K562 (cell line): ENCODE results near the gene TXLNG. TPM values are rescaled to one million over a fixed set of nuclear protein-coding genes. Genes with fewer than 3 reads are reported as not detected.

Source experiments
- ATAC-seq: fragments of 200-7000 bp; cut with Tn5 transposase; 3 replicates; pipeline ENCODE4 v1.9.1; 2020; ENCODE audit warnings: moderate library complexity
- BruUV-seq: library from RNA; stranded (reverse); fragments of 400-500 nt; replicated peaks from 2 replicates; lab custom pipeline; 2021; lab: Mats Ljungman, UMichigan
- CTCF ChIA-PET: fragments of 300-600 bp; formaldehyde crosslinking; extraction: SDS; loops from one replicate; lab custom pipeline; 2021; ENCODE audit warnings: low intra/inter-chr PET ratio; lab: Yijun Ruan, JAX
- POLR2A ChIA-PET: fragments of 300-600, 350-650 bp; sonication (Branson Sonifier 250); formaldehyde crosslinking; extraction: SDS; loops from one replicate; lab custom pipeline; 2021; ENCODE audit warnings: antibody characterized with exemption, inconsistent platforms; lab: Yijun Ruan, JAX
- DNase-seq, 4 experiments: peaks; one replicate each; pipeline versions ENCODE4 v3.0.0 to v3.0.0-alpha.2; 2011 to 2018; ENCODE audit warnings: low spot score in 3 of 4, mixed read lengths in 3 of 4; ENCODE audit errors: extremely low read depth in 1 of 4
- FAIRE-seq: peaks from 2 replicates; lab custom pipeline; 2011; peaks lifted over from hg19 to GRCh38; lab: Jason Lieb, UNC
- H2AFZ ChIP-seq: 2 replicates; pipeline ENCODE4 v1.6.0; 2011; ENCODE audit warnings: low read depth, low read length, control low read depth, inconsistent platforms
- H3K27ac ChIP-seq: fragments of 200-600 bp; 3 replicates; pipeline ENCODE4 v1.8.0; 2011; ENCODE audit warnings: low read depth, mild to moderate bottlenecking, control low read depth, inconsistent platforms, low read length, moderate library complexity, mixed read lengths; ENCODE audit errors: extremely low read depth
- H3K27me3 ChIP-seq, 2 experiments: fragments of 300-600 bp in 1 of 2; 2 replicates in 1 of 2; 3 replicates in 1 of 2; pipeline versions ENCODE4 v1.6.0 to v1.8.0; 2011; ENCODE audit warnings: inconsistent platforms in 2 of 2, low read length in 2 of 2, mild to moderate bottlenecking in 1 of 2, mixed read lengths in 1 of 2, moderate library complexity in 1 of 2; ENCODE audit not compliant: control insufficient read depth in 2 of 2, insufficient read depth in 2 of 2
- H3K36me3 ChIP-seq: fragments of 300-600 bp; 3 replicates; pipeline ENCODE4 v1.8.0; 2011; ENCODE audit warnings: mild to moderate bottlenecking, low read length, inconsistent platforms; ENCODE audit not compliant: control insufficient read depth, insufficient read depth
- H3K4me1 ChIP-seq, 2 experiments: fragments of 200-600 bp in 1 of 2; replicated peaks in 1 of 2; 2 replicates in 1 of 2; 3 replicates in 1 of 2; pipeline versions ENCODE4 v1.5.1 to v1.8.0; 2011; ENCODE audit warnings: inconsistent platforms in 2 of 2, low read length in 2 of 2, mild to moderate bottlenecking in 1 of 2, mixed read lengths in 1 of 2, moderate library complexity in 1 of 2; ENCODE audit not compliant: control insufficient read depth in 2 of 2, insufficient read depth in 2 of 2
- H3K4me2 ChIP-seq: 2 replicates; pipeline ENCODE4 v1.6.1; 2011; ENCODE audit warnings: low read length, control low read depth, inconsistent platforms, mixed read lengths; ENCODE audit not compliant: insufficient read depth
- H3K4me3 ChIP-seq: fragments of 200-600 bp; sonication (generic), shearing (Covaris generic); 2 replicates; pipeline ENCODE4 v1.5.1; 2016; ENCODE audit warnings: control low read depth, inconsistent platforms
- H3K79me2 ChIP-seq: fragments of 200-600 bp; 3 replicates; pipeline ENCODE4 v1.8.0; 2011; ENCODE audit warnings: low read length, inconsistent platforms; ENCODE audit not compliant: control insufficient read depth, insufficient read depth
- H3K9ac ChIP-seq, 2 experiments: 2 replicates each; pipeline versions ENCODE4 v1.6.0 to v1.6.1; 2011; ENCODE audit warnings: low read depth in 2 of 2, low read length in 2 of 2, control low read depth in 1 of 2, inconsistent platforms in 1 of 2, mild to moderate bottlenecking in 1 of 2, mixed read lengths in 1 of 2; ENCODE audit not compliant: insufficient read depth in 1 of 2
- H3K9me1 ChIP-seq: one replicate; pipeline ENCODE4 v1.6.0; 2011; ENCODE audit warnings: inconsistent platforms, mild to moderate bottlenecking, low read length, moderate library complexity; ENCODE audit not compliant: control insufficient read depth, insufficient read depth
- H3K9me3 ChIP-seq: replicated peaks from 2 replicates; pipeline ENCODE4 v1.5.1; 2011; ENCODE audit warnings: low read depth, low read length, inconsistent platforms; ENCODE audit not compliant: control insufficient read depth, insufficient read depth
- H4K20me1 ChIP-seq: replicated peaks from 2 replicates; pipeline ENCODE4 v1.6.1; 2011; ENCODE audit warnings: low read length, inconsistent platforms, mixed read lengths; ENCODE audit not compliant: control insufficient read depth, insufficient read depth
- ARID3B ChIP-seq: fragments of 250-450 bp; sonication (Bioruptor Pico); IDR thresholded peaks from 2 replicates; pipeline ENCODE4 v1.4.0; 2020; ENCODE audit warnings: borderline replicate concordance
- CXXC5 ChIP-seq: fragments of 250-450 bp; sonication (Bioruptor Pico); IDR thresholded peaks from 2 replicates; pipeline ENCODE4 v1.8.0; 2022; ENCODE audit warnings: inconsistent platforms, mild to moderate bottlenecking, moderate library complexity
- TCF3 ChIP-seq: sonication (generic); formaldehyde crosslinking; IDR thresholded peaks from 2 replicates; pipeline ENCODE4 v1.4.0; 2020; ENCODE audit warnings: mild to moderate bottlenecking, missing genetic modification reagents
- YY1 ChIP-seq, 3 experiments: IDR thresholded peaks; 2 replicates each; pipeline ENCODE4 v1.6.1; 2011; ENCODE audit warnings: low read length in 2 of 3, mild to moderate bottlenecking in 2 of 3, moderate library complexity in 2 of 3, borderline replicate concordance in 1 of 3, control low read depth in 1 of 3, low read depth in 1 of 3; ENCODE audit not compliant: insufficient read depth in 3 of 3, insufficient replicate concordance in 2 of 3, control insufficient read depth in 1 of 3, insufficient read length in 1 of 3; ENCODE audit errors: extremely low read depth in 1 of 3
- ZMIZ1 ChIP-seq, 2 experiments: fragments of 150-350 bp in 1 of 2; IDR thresholded peaks; 2 replicates each; pipeline ENCODE4 v1.6.1; 2012 to 2016; ENCODE audit warnings: low read depth in 2 of 2, low read length in 2 of 2, mild to moderate bottlenecking in 1 of 2, moderate library complexity in 1 of 2
- ZNF592 ChIP-seq: fragments of 450-650 bp; IDR thresholded peaks from 2 replicates; pipeline ENCODE4 v1.6.1; 2017; ENCODE audit warnings: antibody characterized with exemption, mild to moderate bottlenecking
- ZNF75A ChIP-seq: fragments of 450-650 bp; formaldehyde crosslinking; IDR thresholded peaks from 2 replicates; pipeline ENCODE4 v1.4.0; 2020; ENCODE audit warnings: mild to moderate bottlenecking
- ZZZ3 ChIP-seq: fragments of 450-650 bp; IDR thresholded peaks from 2 replicates; pipeline ENCODE4 v1.6.1; 2016; ENCODE audit warnings: antibody characterized with exemption, mild to moderate bottlenecking, moderate library complexity
- WGBS: fragments of 100-300 bp; shearing (Covaris generic); methylation state at CpG from one replicate; pipeline ENCODE4 v1.1.6; 2016; ENCODE audit warnings: low coverage, mixed read lengths; ENCODE audit not compliant: insufficient coverage; ENCODE audit errors: missing lambda C conversion rate; 5-methylcytosine and 5-hydroxymethylcytosine counted together
- in situ Hi-C: fragments of 300-500 bp; cut with MboI; formaldehyde crosslinking; loops from 4 replicates; pipeline ENCODE4 v1.15.0; 2018; ENCODE audit warnings: inconsistent platforms, mixed read lengths
- intact Hi-C: fragments of 100-400 bp; cut with micrococcal nuclease; formaldehyde crosslinking; loops from 2 replicates; pipeline ENCODE4 v1.14.2; 2022
- polyA plus RNA-seq, 8 experiments: library from polyadenylated mRNA; depleted of rRNA in 4 of 8; stranded (reverse) in 5 of 8; unstranded in 3 of 8; fragments of >200 nt; fragmentation: Nextera tagmentation in 2 of 8; fragmentation: Illumina TruSeq in 1 of 8; extraction: Ambion mirVana in 2 of 8; extraction: Trizol in 1 of 8; gene quantifications; 2 replicates each; pipeline versions ENCODE4 v1.2.1 to v1.2.3, GENCODE V29; 2011 to 2014; ENCODE audit warnings: inconsistent platforms in 1 of 8, missing spikeins in 1 of 8
- total RNA-seq, 7 experiments: library from RNA; depleted of rRNA in 6 of 7; stranded (reverse); fragments of >200 nt in 6 of 7; fragmentation: Illumina TruSeq in 2 of 7; extraction: Trizol in 2 of 7; gene quantifications; 2 replicates each; pipeline versions ENCODE4 v1.2.1 to v1.2.3, GENCODE V29; 2011 to 2021; ENCODE audit warnings: low replicate concordance in 1 of 7
- TF ChIP-seq, protein P1 (sequence below): fragments of 450-650 bp; IDR thresholded peaks from 2 replicates; pipeline ENCODE4 v1.6.1; 2016; ENCODE audit warnings: mild to moderate bottlenecking

TXLNG gene
- total and polyA plus RNA-seq, 9 of the 15 experiments (the other 6 are each of a cell fraction or from before 2014, with no cell fraction given): 13.1 to 47.0 (median 31.6) TPM

DNA sequence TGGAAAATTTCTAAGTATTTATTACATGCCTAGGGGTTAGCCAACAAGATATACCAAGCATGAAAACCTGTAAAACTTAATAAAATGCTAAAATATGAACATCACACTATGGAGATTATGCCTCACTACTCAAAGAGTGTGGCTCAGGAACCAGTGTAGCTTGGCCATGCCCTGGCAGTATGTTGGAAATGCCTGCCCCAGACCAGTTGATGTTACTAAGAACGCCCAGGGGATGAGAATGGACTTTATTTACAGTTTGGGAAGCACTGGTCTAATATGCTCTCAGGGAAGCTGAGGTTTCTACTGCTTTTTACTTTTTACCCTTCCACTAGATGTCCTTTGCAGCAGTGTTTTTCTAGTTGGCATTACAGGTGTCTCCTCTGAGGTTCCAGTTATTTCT is 23.7 kb upstream of the TXLNG start:
- Histone ChIP-seq H3K9ac (no peak overlapping the region), H4K20me1 (no peaks in the 10 kb centered on the region), H3K79me2 (no peaks in the 10 kb centered on the region), H3K36me3 (peaks cover 19% of the 10 kb centered on the region; the same call in 2 of the 3 replicates), H3K9me3 (no peaks in the 10 kb centered on the region), H3K4me3 (no peak overlapping the region), H3K4me2 (no peak overlapping the region), H2AFZ (no peak overlapping the region), H3K4me1 (no peaks in the 10 kb centered on the region), H3K27me3 (no peaks in the 10 kb centered on the region), H3K9me1 (no peaks in the 10 kb centered on the region), H3K27ac (no peak overlapping the region)
- 13% methylated on average over 1 of the region's 1 CpG for WGBS
- in situ Hi-C loops (no loop called here), intact Hi-C loops (no loop called here)
- ChIA-PET CTCF (no interaction called here), POLR2A (interaction anchor here (2.7 kb wide), 1 partner anchor 9 kb away, joined by 9 read pairs; no protein-coding TSS in a partner anchor)
- FAIRE-seq (no peak), ATAC-seq (no peak), DNase-seq (no peak)
- no TSS peak for BruUV-seq
- no peak for TF ChIP-seq ARID3B
- TF ChIP-seq YY1 (IDR thresholded peaks at IDR 0.05; ENCODE audit: borderline replicate concordance in 1 of 3, control insufficient read depth in 1 of 3, extremely low read depth in 1 of 3, insufficient read depth in 3 of 3, insufficient read length in 1 of 3, insufficient replicate concordance in 2 of 3, low read depth in 1 of 3, low read length in 2 of 3): no peak
- TF ChIP-seq ZNF592: no peak
- TF ChIP-seq CXXC5 (CRISPR knock-in tag): no peak
- no peak for TF ChIP-seq ZNF75A
- no peak for TF ChIP-seq TCF3
- TF ChIP-seq ZMIZ1 (IDR thresholded peaks at IDR 0.05; ENCODE audit: low read depth in 2 of 2, low read length in 2 of 2): no peak
- TF ChIP-seq ZZZ3: no peak
- TF ChIP-seq, protein P1, sequence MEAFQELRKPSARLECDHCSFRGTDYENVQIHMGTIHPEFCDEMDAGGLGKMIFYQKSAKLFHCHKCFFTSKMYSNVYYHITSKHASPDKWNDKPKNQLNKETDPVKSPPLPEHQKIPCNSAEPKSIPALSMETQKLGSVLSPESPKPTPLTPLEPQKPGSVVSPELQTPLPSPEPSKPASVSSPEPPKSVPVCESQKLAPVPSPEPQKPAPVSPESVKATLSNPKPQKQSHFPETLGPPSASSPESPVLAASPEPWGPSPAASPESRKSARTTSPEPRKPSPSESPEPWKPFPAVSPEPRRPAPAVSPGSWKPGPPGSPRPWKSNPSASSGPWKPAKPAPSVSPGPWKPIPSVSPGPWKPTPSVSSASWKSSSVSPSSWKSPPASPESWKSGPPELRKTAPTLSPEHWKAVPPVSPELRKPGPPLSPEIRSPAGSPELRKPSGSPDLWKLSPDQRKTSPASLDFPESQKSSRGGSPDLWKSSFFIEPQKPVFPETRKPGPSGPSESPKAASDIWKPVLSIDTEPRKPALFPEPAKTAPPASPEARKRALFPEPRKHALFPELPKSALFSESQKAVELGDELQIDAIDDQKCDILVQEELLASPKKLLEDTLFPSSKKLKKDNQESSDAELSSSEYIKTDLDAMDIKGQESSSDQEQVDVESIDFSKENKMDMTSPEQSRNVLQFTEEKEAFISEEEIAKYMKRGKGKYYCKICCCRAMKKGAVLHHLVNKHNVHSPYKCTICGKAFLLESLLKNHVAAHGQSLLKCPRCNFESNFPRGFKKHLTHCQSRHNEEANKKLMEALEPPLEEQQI: no peak
